ENCODE results near the gene NCOR1.
"Not testable (repeated sequence)": the region's sequence is repeated elsewhere in the genome, so short reads cannot be mapped to it uniquely, and the experiment has no call there.

NCOR1 gene

DNA sequence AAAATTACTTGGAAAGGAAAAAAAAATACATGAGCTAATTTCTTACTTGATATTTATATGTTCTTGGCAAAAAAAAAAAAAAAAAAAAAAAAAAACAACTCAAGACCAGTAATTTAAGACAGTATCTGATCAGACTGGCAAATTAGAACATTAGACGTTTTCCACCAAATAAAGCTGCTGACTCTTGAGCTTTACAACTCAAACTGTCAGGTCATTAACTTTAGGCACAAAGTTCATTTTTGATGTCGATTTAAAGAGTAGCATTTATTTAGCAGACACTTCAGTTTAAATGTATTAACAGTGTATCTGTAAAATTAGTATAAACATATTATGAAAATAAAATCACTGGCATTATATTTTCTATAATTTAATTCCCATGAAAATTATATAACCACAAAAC is 66.7 kb downstream of the NCOR1 start:
- no peak for DNase-seq (ENCODE audit: low read depth)

DNA sequence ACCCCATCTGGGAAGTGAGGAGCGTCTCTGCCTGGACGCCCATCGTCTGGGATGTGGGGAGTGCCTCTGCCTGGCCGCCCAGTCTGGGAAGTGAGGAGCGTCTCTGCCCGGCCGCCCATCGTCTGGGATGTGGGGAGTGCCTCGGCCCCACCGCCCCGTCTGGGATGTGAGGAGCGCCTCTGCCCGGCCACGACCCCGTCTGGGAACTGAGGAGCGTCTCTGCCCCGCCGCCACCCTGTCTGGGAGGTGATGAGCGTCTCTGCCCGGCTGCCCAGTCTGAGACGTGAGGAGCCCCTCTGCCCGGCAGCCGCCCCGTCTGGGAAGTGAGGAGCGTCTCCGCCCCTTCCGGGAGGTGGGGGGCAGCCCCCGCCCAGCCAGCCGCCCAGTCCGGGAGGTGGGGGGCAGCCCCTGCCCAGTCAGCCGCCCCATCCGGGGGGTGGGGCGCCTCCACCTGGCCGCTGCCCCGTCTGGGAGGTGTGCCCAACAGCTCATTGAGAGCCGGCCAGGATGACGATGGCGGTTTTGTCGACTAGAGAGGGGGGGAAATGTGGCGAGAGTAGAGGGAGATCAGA is 69.9 kb downstream of the NCOR1 start:
- not testable (repeated sequence) for DNase-seq (ENCODE audit: low read depth)

DNA sequence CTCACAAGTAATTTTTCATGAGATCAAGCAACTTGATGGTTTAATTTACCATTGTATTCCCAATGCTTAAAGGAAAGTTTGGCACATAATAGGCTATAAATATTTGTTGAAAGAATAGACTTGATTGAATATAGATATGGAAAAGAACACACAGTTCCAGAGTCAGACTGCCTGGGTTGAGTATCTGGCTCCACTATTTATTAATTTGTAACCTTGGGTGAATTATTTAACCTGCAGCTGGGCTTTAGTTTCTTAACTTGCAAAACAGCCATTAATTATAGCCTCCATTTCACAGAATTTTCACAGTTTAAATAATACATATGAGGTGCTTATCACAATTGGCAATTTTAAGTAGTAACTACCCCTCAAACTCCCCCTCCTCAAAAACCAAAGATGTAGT is 73.6 kb downstream of the NCOR1 start:
- DNase-seq (ENCODE audit: low read depth): no peak

DNA sequence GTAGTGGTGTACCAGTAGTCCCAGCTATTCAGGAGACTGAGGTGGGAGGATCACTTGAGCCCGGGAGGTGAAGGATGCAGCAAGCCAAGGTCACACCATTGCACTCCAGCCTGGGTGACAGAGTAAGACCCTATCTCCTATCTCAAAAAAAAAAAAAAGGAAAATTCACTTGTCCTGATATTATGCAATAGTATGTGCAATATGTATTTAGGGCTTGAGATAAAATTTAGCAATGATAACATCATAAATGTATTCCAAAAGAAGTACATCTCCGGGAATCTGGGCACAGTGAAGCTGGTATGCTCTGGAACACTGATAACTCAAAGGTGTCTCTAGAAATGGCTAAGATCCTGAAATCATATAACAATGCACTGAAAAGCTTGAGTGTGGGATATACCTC is 74.5 kb downstream of the NCOR1 start:
- no peak for DNase-seq (ENCODE audit: low read depth)

DNA sequence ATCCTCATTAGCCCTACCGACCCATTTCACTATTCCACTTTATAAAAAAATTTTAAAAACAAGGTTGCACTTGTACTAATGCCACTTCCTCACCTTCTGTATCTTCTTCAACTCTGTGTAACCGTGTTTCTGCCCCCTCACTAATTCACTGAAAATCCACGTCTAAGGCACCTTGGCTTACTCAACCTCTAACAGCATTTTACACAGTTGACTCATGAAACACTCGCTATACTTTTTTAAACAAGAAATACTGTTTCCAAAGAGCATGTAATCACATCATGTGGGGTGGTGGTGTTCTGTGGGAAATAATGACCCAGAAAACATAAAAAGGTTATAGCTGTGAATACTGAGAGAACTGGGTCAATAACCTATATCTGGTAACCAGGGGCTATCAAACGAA is 79.9 kb downstream of the NCOR1 start:
- DNase-seq (ENCODE audit: low read depth): no peak

DNA sequence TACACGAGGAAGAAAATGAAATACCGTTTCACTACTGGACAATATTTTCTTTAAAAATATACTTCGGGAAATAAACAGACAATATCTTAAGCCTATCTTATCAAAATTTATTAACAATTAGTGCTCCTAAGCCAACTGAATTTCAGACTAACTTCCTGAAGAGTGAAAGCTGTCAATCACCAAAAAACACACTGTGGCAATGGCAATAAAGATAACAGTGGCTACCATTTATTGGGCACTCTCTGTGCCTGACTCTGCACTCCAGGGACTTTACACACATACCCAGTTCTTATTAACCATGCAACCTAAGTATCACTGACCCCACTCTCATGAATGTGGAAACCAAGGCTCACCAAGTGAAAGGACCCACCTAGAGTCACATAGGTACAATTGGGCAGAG is 83.7 kb downstream of the NCOR1 start:
- DNase-seq (ENCODE audit: low read depth): no peak

DNA sequence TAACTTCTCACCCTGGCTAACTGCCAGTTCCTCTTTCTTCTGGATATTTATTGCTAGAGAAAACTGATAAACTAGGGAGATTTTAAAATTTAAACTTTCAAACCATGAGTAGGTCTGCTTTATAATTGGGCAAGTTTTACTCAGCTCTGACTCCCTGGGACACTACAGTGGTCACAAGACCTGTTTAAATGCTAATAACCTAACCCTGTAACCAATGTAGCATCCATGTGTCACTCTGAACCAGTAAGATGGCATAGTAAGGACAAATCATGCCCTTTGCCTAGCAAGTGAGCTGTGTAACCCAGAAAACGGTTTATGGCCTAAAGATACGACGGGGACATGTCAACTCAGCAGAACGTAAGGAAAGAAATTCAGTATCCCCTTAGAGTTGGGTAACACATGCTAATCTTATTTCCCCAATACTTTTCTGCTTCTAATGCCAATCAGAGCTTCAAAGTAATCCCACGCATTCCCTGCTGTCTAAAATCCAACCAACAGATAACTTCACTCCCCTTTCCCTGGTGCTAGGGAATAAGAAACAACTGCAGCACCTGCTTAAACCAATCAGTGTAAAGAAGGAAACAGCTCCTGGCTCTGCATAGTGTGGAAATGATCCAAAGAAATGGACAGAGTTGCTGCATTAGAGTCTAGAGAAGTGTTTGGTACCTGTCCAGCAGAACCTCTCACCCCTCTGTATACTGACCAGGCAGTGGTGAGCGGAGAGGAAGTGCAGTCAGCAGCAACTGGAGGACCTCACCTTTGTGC is 85.7 kb downstream of the NCOR1 start:
- no peak for DNase-seq (ENCODE audit: low read depth)

DNA sequence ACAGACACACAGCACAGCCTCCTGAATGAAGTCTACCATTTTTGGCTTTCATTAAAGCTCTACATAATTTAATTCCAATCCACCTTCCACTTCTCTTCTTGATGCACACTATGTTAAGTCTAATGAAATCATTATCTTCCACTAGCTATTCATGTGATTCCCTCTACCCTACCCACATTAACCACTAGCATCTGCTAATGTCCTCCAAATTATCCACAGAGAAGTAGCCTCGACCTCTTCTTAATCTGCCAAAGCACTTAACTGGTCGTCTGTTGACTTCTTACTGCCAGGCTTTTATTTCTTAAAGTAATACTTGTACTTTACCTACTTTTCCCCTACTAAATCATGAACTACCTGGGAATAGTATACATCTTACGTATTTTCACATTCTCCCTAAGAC is 91.8 kb downstream of the NCOR1 start:
- DNase-seq (ENCODE audit: low read depth): no peak

DNA sequence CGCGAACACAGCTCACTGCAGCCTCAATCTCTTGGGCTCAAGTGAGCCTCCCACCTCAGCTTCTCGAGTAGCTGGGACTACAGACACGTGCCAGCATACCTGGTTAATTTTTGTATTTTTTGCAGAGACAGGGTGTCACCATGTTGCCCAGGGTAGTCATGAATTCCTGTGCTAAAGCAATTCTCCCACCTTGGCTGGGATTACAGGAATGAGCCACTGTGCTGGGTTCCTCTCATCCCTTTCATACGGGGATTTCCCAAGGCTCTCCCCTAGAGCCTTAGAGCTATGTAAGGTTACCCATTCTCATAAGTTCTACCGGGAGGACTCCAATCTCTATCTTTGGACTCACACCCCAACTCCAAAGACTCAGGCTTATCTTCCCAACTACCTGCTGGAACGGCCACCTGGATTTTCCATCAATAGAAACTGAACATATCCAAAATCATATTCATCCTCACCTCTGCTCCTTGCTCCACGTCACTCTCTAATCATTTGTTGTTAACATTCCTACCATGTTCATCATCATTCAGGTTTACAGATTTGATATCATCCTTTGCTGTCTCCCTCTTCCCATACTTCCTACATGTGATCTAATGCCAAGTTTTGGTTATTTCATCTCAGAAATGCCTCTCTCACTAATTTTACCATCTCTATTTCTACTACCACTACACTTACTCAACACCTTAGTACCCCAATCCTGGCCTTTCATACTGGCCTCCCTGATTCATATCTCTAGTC is 92.5 kb downstream of the NCOR1 start:
- no peak for DNase-seq (ENCODE audit: low read depth)

DNA sequence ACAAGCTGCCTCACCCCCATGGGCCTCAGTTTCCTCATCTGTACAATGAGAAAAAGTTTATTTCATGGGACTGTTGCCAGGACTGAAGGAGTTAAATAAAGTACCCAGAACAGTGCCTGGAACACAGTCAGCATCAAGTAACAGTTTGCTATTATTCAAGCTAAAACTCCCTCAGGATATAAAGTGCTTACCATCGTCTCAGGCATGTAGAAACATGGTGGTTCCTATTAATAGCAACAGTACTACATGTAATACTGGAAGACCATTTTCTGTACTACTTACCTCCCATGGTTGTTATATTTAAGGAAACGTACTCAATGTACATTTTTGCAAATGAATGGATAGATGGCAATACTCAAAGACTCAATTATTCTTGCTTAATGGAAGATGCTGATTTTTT is 93.4 kb downstream of the NCOR1 start:
- DNase-seq (ENCODE audit: low read depth): no peak

DNA sequence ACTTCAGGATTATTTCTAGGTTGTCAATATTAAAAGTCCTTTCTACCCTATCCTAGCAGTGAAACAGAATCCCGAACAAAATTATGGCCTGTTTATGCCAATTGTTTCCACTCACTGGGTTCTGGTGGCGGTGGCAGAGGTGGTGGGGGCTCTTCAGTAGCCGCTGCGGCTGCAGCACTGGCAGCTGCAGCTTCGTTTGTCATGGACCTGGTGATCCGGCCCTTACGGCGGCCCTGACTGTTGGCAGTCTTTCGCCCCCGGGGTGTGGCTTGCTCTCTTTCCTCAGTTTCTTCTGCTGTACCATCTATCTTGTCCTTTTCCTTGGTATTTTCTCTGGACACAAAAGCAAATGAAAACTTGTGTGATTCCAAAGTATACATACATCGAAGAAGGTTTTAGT is 94.4 kb downstream of the NCOR1 start:
- DNase-seq (ENCODE audit: low read depth): no peak

DNA sequence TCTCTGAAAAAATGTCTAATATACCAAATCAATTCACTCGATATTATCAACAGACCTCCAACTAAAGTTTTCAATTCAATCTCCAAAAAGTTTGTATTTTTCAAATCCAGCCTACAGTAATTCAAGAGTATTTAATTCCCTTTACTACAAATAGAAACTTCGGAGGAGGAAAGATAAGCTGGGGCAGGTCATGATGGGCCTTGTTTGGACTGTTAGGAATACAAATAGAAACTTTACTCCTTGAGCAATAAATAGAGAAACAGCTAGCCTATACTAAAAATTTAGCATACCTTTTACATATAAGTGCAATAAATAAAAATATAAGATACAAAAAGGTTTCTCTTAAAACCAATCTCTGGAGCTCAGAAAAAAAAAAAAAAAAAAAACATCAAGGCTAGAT is 98.2 kb downstream of the NCOR1 start:
- DNase-seq (ENCODE audit: low read depth): no peak

DNA sequence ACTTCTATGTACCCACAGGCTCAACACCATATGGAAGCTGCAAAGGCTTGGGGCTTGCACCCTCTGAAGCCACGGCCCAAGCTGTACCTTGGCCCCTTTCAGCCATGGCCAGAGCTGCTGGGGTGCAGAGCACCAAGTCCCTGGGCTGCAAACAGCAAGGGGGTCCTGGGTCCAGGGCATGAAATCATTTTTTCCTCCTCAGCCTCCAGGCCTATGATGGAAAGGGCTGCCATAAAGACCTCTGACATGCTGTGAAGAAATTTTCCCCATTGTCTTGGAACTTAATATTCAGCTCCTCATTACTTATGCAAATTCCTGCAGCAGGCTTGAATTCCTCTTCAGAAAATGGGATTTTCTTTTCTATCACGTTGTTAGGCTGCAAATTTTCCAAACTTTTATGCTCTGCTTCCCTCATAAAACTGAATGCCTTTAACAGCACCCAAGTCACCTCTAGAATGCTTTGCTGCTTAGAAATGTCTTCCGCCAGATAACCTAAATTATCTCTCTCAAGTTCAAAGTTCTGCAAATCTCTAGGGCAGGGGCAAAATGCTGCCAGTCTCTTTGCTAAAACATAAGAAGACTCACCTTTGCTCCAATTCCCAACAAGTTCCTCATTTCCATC is 100.1 kb downstream of the NCOR1 start:
- not testable (repeated sequence) for DNase-seq (ENCODE audit: low read depth)

DNA sequence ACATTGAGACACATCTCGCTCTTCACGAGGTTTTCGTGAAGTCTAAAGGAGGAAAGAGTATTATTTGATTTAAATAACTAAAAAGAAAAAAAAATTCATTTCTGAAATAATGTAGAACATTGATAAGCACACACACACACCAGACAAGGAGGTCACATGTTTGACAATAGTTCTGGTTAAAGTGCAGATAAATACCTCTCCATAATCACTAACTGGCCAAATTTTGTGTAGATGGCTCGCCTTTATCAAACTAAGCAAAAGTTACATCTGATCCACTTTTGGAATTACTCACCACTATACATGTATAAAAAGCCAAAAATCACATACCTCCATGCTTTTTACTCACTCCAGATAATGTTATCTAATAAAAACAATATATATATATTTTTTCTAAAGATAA is 106.5 kb downstream of the NCOR1 start:
- DNase-seq (ENCODE audit: low read depth): no peak

DNA sequence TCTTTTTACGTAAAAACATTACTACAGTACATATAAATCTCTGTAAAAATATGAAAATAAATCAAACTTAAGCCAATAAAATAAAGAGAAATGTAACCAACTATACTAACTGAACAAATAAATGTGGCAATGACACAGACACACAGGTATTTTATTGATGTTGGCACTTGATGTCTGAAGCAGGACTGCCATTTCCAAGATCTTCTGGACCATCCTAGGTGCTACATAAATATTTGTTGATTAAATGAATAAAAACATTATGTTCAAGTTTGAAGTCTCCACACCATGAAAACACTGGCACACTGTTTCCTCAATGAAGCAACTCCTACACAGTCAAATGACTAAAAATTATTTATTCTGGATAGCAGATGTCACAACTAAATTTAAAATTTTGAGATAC is 106.9 kb downstream of the NCOR1 start:
- DNase-seq (ENCODE audit: low read depth): no peak

DNA sequence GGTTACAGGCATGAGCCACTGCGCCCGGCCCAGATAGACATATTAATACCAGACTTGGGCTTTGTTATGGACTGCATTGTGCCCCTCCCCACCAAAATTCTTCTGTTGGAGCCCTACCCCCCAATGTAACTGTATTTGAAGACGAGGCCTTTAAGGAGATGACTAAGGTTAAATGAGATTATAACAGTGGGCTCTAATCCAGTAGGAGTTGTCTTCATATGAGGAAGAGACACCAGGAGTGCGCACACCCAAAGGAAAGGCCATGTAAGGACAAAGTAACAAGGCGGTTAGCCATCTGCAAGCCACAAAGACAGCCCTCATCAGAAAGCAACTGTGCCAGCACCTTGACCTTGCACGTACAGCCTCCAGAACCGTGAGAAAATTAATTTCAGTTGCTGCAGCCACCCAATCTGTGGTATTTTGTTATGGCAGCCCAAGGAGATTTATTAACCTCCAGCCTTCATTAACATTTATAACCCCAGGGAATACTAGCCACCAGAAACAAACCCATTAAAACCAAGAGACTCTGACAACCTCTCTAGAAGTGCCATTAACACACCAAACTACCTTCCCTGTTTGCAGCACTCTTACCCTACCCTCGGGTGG is 108.1 kb downstream of the NCOR1 start:
- no peak for DNase-seq (ENCODE audit: low read depth)

DNA sequence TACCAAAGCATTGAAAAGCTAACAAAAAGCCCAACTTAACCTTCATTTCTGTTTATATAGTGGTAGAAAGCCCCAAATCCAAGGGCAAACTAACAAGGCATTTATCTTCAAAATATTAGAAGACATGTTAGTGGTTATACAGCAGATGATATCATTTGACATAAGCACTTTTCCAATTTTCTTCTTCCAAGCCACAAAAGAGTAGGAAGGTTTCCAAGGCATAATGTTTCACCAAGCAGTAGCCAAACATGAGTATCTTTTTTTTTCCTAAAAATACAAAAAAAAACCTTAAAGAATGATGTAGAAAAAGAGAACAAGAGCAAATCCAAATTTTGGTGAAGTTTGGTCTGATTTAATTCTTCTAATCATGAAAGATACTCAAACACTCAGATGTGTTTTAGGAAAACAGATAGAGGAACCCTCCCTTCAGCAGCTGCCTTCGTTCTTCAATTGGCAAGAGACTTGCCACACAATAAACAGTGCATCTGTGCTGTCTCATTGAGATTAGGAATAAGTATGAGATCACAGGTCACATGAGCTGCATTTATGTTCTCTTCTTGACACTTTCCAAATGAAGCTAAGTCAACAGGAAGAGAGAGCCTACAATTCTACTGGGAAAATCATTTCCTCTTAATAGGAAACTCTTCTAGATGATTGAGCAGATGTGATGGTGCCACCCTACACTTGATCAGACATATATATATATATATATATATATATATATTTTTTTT is 109.0 kb downstream of the NCOR1 start:
- no peak for DNase-seq (ENCODE audit: low read depth)

DNA sequence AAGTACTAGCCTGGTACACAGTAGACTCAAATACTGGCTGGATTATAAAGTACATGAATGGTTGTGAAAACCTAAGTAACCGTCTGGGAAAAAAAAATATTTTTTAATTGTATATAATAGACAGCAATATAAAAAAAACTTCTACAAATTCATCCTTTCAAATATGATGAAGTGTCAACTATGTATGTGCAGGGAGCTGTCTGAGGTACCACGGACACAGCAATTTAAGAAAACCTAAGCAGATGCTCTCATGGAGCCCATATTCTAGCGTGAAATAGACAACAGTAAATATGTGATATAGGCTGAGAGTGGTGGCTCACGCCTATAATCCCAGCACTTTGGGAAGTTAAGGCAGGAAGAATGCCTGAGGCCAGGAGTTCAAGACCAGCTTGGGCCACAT is 111.1 kb downstream of the NCOR1 start:
- DNase-seq (ENCODE audit: low read depth): no peak

DNA sequence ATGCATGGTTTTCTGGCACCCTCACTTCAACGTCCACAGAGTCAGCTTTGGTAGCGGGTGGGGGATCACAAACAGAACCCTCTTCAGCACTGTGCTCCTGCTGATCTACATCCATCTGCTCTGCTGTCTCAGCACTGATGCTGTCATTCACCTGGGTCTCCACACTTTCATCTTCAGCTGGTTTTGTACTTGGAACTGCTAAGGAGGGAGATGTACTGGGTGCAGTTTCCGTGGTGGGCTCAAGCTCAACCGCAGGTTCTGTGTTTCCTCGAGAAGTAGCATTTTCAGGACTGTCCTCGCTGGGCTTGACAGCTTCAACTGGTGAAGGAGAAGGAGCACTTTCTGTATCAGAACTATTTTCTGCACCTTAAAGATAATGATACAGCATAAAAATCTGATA is 113.9 kb downstream of the NCOR1 start:
- no peak for DNase-seq (ENCODE audit: low read depth)

DNA sequence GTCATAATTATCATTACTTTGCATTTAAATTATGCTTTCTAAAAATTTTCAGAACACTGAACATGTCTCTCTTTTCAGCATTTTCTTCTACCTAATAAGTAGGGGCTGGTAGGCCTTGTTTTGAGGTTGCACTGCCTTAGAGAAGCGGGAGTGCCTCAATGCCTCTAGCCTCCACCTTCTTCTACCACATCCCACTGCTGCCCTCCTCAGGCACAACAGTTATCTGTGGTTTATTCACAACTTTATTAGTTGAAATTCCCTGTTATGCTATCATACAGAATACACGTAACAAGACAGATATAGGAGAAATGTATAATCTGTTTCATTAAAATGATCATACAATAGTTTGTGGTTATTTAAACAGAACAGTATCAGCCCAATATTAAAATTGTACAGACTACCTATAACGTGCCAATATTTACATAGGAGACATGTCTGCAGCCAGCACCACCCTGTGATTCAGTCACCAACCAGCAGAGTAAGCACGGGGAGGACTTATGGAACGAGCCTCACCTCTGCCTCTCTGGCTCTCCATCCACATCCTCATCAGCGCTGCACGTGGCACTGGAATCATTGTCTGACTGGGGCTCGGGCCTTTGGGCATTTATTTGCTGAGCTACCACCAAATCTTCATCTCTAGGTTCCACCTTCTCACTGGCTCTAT is 114.5 kb downstream of the NCOR1 start:
- no peak for DNase-seq (ENCODE audit: low read depth)

DNA sequence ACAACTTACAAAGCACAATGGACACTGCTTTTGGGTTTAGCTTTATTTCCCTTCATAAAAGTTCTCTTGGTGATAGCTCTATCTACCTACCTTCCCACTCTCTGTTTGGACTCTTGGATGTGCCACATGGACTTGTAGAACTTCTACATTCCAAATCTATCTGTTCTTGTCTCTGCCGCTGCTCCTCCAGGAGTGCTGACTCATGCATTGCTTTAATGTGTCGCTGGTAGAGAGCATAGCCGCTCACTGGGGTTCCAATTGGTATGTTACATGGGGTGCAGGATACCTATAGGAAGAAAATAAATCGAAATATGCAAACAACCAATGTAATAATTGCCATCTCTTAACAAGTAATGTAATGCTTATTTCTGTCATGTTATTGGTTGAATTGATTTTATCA is 123.6 kb downstream of the NCOR1 start:
- DNase-seq (ENCODE audit: low read depth): no peak

Measured in T-helper 22 cell (primary cell).